ENCODE measurements around the gene ASS1.

- TF ChIP-seq, protein P1, sequence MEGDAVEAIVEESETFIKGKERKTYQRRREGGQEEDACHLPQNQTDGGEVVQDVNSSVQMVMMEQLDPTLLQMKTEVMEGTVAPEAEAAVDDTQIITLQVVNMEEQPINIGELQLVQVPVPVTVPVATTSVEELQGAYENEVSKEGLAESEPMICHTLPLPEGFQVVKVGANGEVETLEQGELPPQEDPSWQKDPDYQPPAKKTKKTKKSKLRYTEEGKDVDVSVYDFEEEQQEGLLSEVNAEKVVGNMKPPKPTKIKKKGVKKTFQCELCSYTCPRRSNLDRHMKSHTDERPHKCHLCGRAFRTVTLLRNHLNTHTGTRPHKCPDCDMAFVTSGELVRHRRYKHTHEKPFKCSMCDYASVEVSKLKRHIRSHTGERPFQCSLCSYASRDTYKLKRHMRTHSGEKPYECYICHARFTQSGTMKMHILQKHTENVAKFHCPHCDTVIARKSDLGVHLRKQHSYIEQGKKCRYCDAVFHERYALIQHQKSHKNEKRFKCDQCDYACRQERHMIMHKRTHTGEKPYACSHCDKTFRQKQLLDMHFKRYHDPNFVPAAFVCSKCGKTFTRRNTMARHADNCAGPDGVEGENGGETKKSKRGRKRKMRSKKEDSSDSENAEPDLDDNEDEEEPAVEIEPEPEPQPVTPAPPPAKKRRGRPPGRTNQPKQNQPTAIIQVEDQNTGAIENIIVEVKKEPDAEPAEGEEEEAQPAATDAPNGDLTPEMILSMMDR (conservative IDR thresholded peaks at IDR 0.05; ENCODE audit: low read depth, low read length), result no peak
- no peak for TF ChIP-seq EZH2 (IDR thresholded peaks at IDR 0.05; ENCODE audit: low read length, unreplicated experiment)
These were observed 86.2 kb downstream of the ASS1 start for GRCh38 chr9:130530938-130531337.
